GM18870 (cell line): ENCODE data around the gene CKAP2L.
"Not testable (repeated sequence)": the region's sequence is repeated elsewhere in the genome, so short reads cannot be mapped to it uniquely, and the experiment has no call there.

Experiments used
- ATAC-seq: cut with Tn5 transposase; IDR thresholded peaks from one replicate; pipeline ENCODE4 v1.9.1; 2021; ENCODE audit warnings: moderate library complexity; ENCODE audit not compliant: unreplicated experiment

CKAP2L gene

GRCh38 chr2:112710956-112711750 lies 53.3 kb downstream of the CKAP2L start:
- ATAC-seq: no peak

GRCh38 chr2:112709703-112710102 lies 54.7 kb downstream of the CKAP2L start:
- ATAC-seq: no peak

- no peak for ATAC-seq
These were observed 55.4 kb downstream of the CKAP2L start for GRCh38 chr2:112708968-112709367.

- ATAC-seq: not testable (repeated sequence)
These were observed 57.5 kb downstream of the CKAP2L start for GRCh38 chr2:112706947-112707346.

GRCh38 chr2:112706170-112706664 lies 58.2 kb downstream of the CKAP2L start:
- no peak for ATAC-seq

- no peak for ATAC-seq
These were observed 58.8 kb downstream of the CKAP2L start for GRCh38 chr2:112705575-112705974.

- ATAC-seq: no peak
These were observed 60.7 kb downstream of the CKAP2L start for GRCh38 chr2:112703684-112704083.

GRCh38 chr2:112701052-112701451 lies 63.4 kb downstream of the CKAP2L start:
- no peak for ATAC-seq

GRCh38 chr2:112699984-112700667 lies 64.3 kb downstream of the CKAP2L start:
- no peak for ATAC-seq

- no peak for ATAC-seq
These were observed 65.4 kb downstream of the CKAP2L start for GRCh38 chr2:112698834-112699515.

- no peak for ATAC-seq
These were observed 70.2 kb downstream of the CKAP2L start for GRCh38 chr2:112694182-112694581.

- no peak for ATAC-seq
These were observed 70.8 kb downstream of the CKAP2L start for GRCh38 chr2:112693596-112693995.

GRCh38 chr2:112692918-112693317 lies 71.5 kb downstream of the CKAP2L start:
- ATAC-seq: no peak

GRCh38 chr2:112692495-112692911 lies 71.9 kb downstream of the CKAP2L start:
- peak; percentile 85 for ATAC-seq

- no peak for ATAC-seq
These were observed 72.5 kb downstream of the CKAP2L start for GRCh38 chr2:112691881-112692281.

GRCh38 chr2:112690853-112691401 lies 73.5 kb downstream of the CKAP2L start:
- ATAC-seq: no peak

- no peak for ATAC-seq
These were observed 76.1 kb downstream of the CKAP2L start for GRCh38 chr2:112688086-112688880.

GRCh38 chr2:112687522-112687921 lies 76.9 kb downstream of the CKAP2L start:
- no peak for ATAC-seq
